Activated CD4-positive, alpha-beta T cell treated with anti-CD3 and anti-CD28 coated beads, Interleukin-2, amount 50 U/mL, for 24 hours (primary cell): ENCODE results near the gene CTSC.
A peak's percentile ranks its signal among the peaks of the same experiment; 100 is the strongest.
"Not testable (repeated sequence)": the region's sequence is repeated elsewhere in the genome, so short reads cannot be mapped to it uniquely, and the experiment has no call there.

ENCODE experiments used
- DNase-seq, 2 donors: peaks; one replicate each; pipeline ENCODE4 v3.0.0-alpha.2; 2020; ENCODE audit warnings: low read depth in 1 of 2, low spot score in 1 of 2

CTSC gene

GRCh38 chr11:88353386-88353785, 15.8 kb upstream of the CTSC start:
- no peak for DNase-seq

GRCh38 chr11:88352139-88352538, 14.6 kb upstream of the CTSC start:
- no peak for DNase-seq

GRCh38 chr11:88348870-88349269, 11.3 kb upstream of the CTSC start:
- DNase-seq: no peak

GRCh38 chr11:88345949-88346348, 8.4 kb upstream of the CTSC start:
- no peak for DNase-seq

- DNase-seq: no peak
These were observed 7.9 kb upstream of the CTSC start for GRCh38 chr11:88345408-88345807.

GRCh38 chr11:88344869-88345268, 7.3 kb upstream of the CTSC start:
- no peak for DNase-seq

- no peak for DNase-seq
These were observed 4.2 kb upstream of the CTSC start for GRCh38 chr11:88341522-88342251.

- no peak for DNase-seq
These were observed 2.9 kb upstream of the CTSC start for GRCh38 chr11:88340366-88340935.

GRCh38 chr11:88337987-88338668, 592 bp upstream of the CTSC start:
- peak in 1 of 2 donors; percentile 54 for DNase-seq

GRCh38 chr11:88335284-88335683, 2.3 kb downstream of the CTSC start:
- DNase-seq: no peak

GRCh38 chr11:88333862-88334261, 3.7 kb downstream of the CTSC start:
- DNase-seq: no peak

GRCh38 chr11:88332851-88333250, 4.7 kb downstream of the CTSC start:
- no peak for DNase-seq

GRCh38 chr11:88330826-88331428, 6.6 kb downstream of the CTSC start:
- DNase-seq: no peak

GRCh38 chr11:88329563-88330250, 7.8 kb downstream of the CTSC start:
- no peak for DNase-seq

- DNase-seq: no peak
These were observed 9.9 kb downstream of the CTSC start for GRCh38 chr11:88327462-88328143.

- DNase-seq: no peak
These were observed 10.5 kb downstream of the CTSC start for GRCh38 chr11:88327061-88327460.

GRCh38 chr11:88326099-88326498, 11.4 kb downstream of the CTSC start:
- no peak for DNase-seq

- no peak for DNase-seq
These were observed 12.8 kb downstream of the CTSC start for GRCh38 chr11:88324562-88325345.

- DNase-seq: not testable (repeated sequence)
These were observed 14.7 kb downstream of the CTSC start for GRCh38 chr11:88322881-88323280.

- DNase-seq: not testable (repeated sequence)
These were observed 16.1 kb downstream of the CTSC start for GRCh38 chr11:88321412-88321811.
